ENCODE data around the gene PPP2R3A.

- TF ChIP-seq CTCF (IDR thresholded peaks at IDR 0.05; ENCODE audit: low read depth, low read length) (no peak), POLR2A (IDR thresholded peaks at IDR 0.05; ENCODE audit: extremely low read depth, insufficient read length) (no peak), MYC (IDR thresholded peaks at IDR 0.05; ENCODE audit: low read depth, low read length) (no peak)
- TF ChIP-seq, protein P1, sequence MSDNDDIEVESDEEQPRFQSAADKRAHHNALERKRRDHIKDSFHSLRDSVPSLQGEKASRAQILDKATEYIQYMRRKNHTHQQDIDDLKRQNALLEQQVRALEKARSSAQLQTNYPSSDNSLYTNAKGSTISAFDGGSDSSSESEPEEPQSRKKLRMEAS (IDR thresholded peaks at IDR 0.05; ENCODE audit: low read depth, low read length): no peak
These were observed 104.4 kb downstream of the PPP2R3A start for GRCh38 chr3:136069933-136070332.
